ENCODE data around the gene SLC7A10. TPM values are rescaled to one million over a fixed set of nuclear protein-coding genes. Genes with fewer than 3 reads are reported as not detected.

Gene SLC7A10
- total RNA-seq, 1 donor from 2014 or later = not detected

- H3K27ac Mint-ChIP-seq (ENCODE audit: unreplicated experiment) = no peak overlapping the region
- no peak for TF ChIP-seq CTCF (IDR thresholded peaks at IDR 0.05; ENCODE audit: partially characterized antibody, unreplicated experiment)
- no peak for DNase-seq
- H3K27me3 Mint-ChIP-seq (ENCODE audit: unreplicated experiment) = peaks cover 3% of the 10 kb centered on the region
- no peak overlapping the region for H3K4me3 Mint-ChIP-seq (ENCODE audit: unreplicated experiment)
- H3K36me3 Mint-ChIP-seq (ENCODE audit: unreplicated experiment) = no peaks in the 10 kb centered on the region
- H3K4me1 Mint-ChIP-seq (ENCODE audit: low read depth, unreplicated experiment) = no peaks in the 10 kb centered on the region
- H3K9me3 Mint-ChIP-seq (ENCODE audit: unreplicated experiment) = peaks cover 4% of the 10 kb centered on the region
Observed at GRCh38 chr19:33266974-33267484, 41.4 kb upstream of the SLC7A10 start.

- Mint-ChIP-seq H3K4me3 (ENCODE audit: unreplicated experiment) (no peak overlapping the region), H3K36me3 (ENCODE audit: unreplicated experiment) (no peaks in the 10 kb centered on the region), H3K9me3 (ENCODE audit: unreplicated experiment) (peaks cover 4% of the 10 kb centered on the region), H3K27me3 (ENCODE audit: unreplicated experiment) (peaks cover 4% of the 10 kb centered on the region), H3K4me1 (ENCODE audit: low read depth, unreplicated experiment) (no peaks in the 10 kb centered on the region), H3K27ac (ENCODE audit: unreplicated experiment) (no peak overlapping the region)
- DNase-seq = no peak
- TF ChIP-seq CTCF (IDR thresholded peaks at IDR 0.05; ENCODE audit: partially characterized antibody, unreplicated experiment) = no peak
Observed at GRCh38 chr19:33264881-33265445, 39.3 kb upstream of the SLC7A10 start.

GRCh38 chr19:33263325-33264023, 37.8 kb upstream of the SLC7A10 start:
- H3K27ac Mint-ChIP-seq (ENCODE audit: unreplicated experiment) = no peak overlapping the region

GRCh38 chr19:33261511-33262189, 36.0 kb upstream of the SLC7A10 start:
- Mint-ChIP-seq H3K27me3 (ENCODE audit: unreplicated experiment) (peaks cover 4% of the 10 kb centered on the region), H3K36me3 (ENCODE audit: unreplicated experiment) (peaks cover 6% of the 10 kb centered on the region), H3K4me3 (ENCODE audit: unreplicated experiment) (no peak overlapping the region)

More at GRCh38 chr19:33263325-33264023, 37.8 kb upstream of the SLC7A10 start:
- H3K4me1 Mint-ChIP-seq (ENCODE audit: low read depth, unreplicated experiment) = no peaks in the 10 kb centered on the region
- peaks cover 6% of the 10 kb centered on the region for H3K9me3 Mint-ChIP-seq (ENCODE audit: unreplicated experiment)
- H3K4me3 Mint-ChIP-seq (ENCODE audit: unreplicated experiment) = no peak overlapping the region
- no peak for TF ChIP-seq CTCF (IDR thresholded peaks at IDR 0.05; ENCODE audit: partially characterized antibody, unreplicated experiment)
- DNase-seq = no peak
- peaks cover 4% of the 10 kb centered on the region for H3K27me3 Mint-ChIP-seq (ENCODE audit: unreplicated experiment)
- peaks cover 6% of the 10 kb centered on the region for H3K36me3 Mint-ChIP-seq (ENCODE audit: unreplicated experiment)

More at GRCh38 chr19:33261511-33262189, 36.0 kb upstream of the SLC7A10 start:
- no peak for DNase-seq
- TF ChIP-seq CTCF (IDR thresholded peaks at IDR 0.05; ENCODE audit: partially characterized antibody, unreplicated experiment) = no peak
- Mint-ChIP-seq H3K27ac (ENCODE audit: unreplicated experiment) (no peak overlapping the region), H3K4me1 (ENCODE audit: low read depth, unreplicated experiment) (no peaks in the 10 kb centered on the region), H3K9me3 (ENCODE audit: unreplicated experiment) (peaks cover 9% of the 10 kb centered on the region)
